Peyer's patch (tissue), 4 donors: ENCODE measurements around the gene DSCAML1. TPM values are rescaled to one million over a fixed set of nuclear protein-coding genes. Genes with fewer than 3 reads are reported as not detected.

Experiments
- DNase-seq, 3 donors: peaks; one replicate each; pipeline ENCODE4 v3.0.0-alpha.2; 2017 to 2019
- H3K27ac ChIP-seq, 4 donors: fragments of 200-600 bp; sonication (generic); one replicate each; pipeline ENCODE4 v1.5.1; 2016 to 2019
- H3K27me3 ChIP-seq, 2 donors: fragments of 200-600 bp; sonication (generic); one replicate each; pipeline ENCODE4 v1.5.1; 2019
- H3K36me3 ChIP-seq, 3 donors: fragments of 200-600 bp; sonication (generic); one replicate each; pipeline ENCODE4 v1.5.1; 2016 to 2019
- H3K4me1 ChIP-seq, 4 donors: fragments of 200-600 bp; sonication (generic); one replicate each; pipeline ENCODE4 v1.5.1; 2016 to 2019
- H3K4me3 ChIP-seq, 4 donors: fragments of 200-600 bp; sonication (generic); 1 replicate in 3 of 4; 2 replicates in 1 of 4; pipeline ENCODE4 v1.5.1; 2016 to 2019; ENCODE audit warnings: mild to moderate bottlenecking in 1 of 4
- H3K9me3 ChIP-seq, 4 donors: fragments of 200-600 bp; sonication (generic); one replicate each; pipeline ENCODE4 v1.5.1; 2016 to 2019; ENCODE audit warnings: mild to moderate bottlenecking in 1 of 4
- POLR2A ChIP-seq, 2 donors: fragments of 450-650 bp; IDR thresholded peaks; one replicate each; pipeline ENCODE4 v1.5.1; 2017; ENCODE audit warnings: antibody characterized with exemption in 2 of 2, mild to moderate bottlenecking in 2 of 2, moderate library complexity in 2 of 2
- total RNA-seq, 4 donors: library from RNA; depleted of rRNA; stranded (reverse); fragments of >200 nt; gene quantifications; one replicate each; pipeline ENCODE4 v1.1.0, GENCODE V29; 2016
- TF ChIP-seq, protein P1 (sequence below), 6 experiments: fragments of 450-650 bp in 4 of 6; fragments of 200-600 bp in 2 of 6; sonication (generic) in 1 of 6; IDR thresholded peaks; one replicate each; pipeline ENCODE4 v1.5.1; 2017 to 2019; ENCODE audit warnings: antibody characterized with exemption in 6 of 6, mild to moderate bottlenecking in 3 of 6, moderate library complexity in 1 of 6

Gene DSCAML1
- total RNA-seq, 4 donors from 2014 or later = 0.18 to 5.8 (median 2.9) TPM

DNA sequence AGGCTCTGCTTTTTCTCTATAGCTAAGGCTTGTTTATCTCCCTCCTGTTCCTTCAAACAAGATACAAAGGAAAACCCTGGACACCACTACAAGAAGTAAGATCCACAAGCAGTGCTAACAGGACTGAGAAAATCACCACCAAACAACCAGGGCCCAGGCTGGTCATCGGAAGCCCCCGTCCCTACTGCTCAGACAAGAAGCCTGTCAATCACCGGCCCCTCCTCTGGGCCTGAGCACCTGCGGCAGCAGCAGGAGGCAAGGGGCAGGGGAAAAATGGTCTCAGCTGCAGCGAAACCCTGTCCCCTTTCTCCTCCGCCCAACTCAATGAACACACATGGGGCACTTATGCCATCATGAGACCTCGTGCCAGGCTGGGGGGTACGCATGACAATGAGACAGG is 314.1 kb downstream of the DSCAML1 start:
- no peak overlapping the region for H3K4me3 ChIP-seq
- no peaks in the 10 kb centered on the region for H3K27me3 ChIP-seq
- H3K36me3 ChIP-seq = no peaks in the 10 kb centered on the region
- TF ChIP-seq POLR2A (IDR thresholded peaks at IDR 0.05) = no peak
- TF ChIP-seq, protein P1, sequence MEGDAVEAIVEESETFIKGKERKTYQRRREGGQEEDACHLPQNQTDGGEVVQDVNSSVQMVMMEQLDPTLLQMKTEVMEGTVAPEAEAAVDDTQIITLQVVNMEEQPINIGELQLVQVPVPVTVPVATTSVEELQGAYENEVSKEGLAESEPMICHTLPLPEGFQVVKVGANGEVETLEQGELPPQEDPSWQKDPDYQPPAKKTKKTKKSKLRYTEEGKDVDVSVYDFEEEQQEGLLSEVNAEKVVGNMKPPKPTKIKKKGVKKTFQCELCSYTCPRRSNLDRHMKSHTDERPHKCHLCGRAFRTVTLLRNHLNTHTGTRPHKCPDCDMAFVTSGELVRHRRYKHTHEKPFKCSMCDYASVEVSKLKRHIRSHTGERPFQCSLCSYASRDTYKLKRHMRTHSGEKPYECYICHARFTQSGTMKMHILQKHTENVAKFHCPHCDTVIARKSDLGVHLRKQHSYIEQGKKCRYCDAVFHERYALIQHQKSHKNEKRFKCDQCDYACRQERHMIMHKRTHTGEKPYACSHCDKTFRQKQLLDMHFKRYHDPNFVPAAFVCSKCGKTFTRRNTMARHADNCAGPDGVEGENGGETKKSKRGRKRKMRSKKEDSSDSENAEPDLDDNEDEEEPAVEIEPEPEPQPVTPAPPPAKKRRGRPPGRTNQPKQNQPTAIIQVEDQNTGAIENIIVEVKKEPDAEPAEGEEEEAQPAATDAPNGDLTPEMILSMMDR (IDR thresholded peaks at IDR 0.05) = no peak
- no peak for DNase-seq
- H3K4me1 ChIP-seq = no peaks in the 10 kb centered on the region
- no peak overlapping the region for H3K27ac ChIP-seq
- H3K9me3 ChIP-seq = no peaks in the 10 kb centered on the region

DNA sequence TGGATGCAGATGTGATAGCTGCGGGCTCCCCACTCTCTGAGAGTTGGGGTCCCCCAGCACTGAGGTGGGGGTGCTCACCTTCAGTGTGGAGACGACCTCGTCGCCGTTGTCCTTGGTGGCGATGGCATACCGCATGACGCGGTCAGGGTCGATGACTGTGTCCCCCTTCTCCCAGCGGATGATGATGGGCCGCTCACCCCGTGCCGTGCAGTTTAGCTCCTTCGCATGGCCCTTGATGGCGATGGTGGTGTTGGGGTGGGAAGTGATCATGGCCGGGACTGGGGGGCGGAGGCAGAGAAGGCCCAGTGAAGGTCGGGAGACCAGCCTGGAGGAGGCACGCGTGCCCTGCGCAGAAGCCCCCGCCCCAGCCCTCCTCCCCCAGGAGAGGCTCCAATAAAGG is 315.1 kb downstream of the DSCAML1 start:
- Histone ChIP-seq H3K4me3 (no peak overlapping the region), H3K4me1 (no peaks in the 10 kb centered on the region), H3K9me3 (no peaks in the 10 kb centered on the region), H3K27me3 (no peaks in the 10 kb centered on the region), H3K27ac (no peak overlapping the region), H3K36me3 (no peaks in the 10 kb centered on the region)
- TF ChIP-seq, protein P1 (IDR thresholded peaks at IDR 0.05) = no peak
- no peak for TF ChIP-seq POLR2A (IDR thresholded peaks at IDR 0.05)
- DNase-seq = no peak

DNA sequence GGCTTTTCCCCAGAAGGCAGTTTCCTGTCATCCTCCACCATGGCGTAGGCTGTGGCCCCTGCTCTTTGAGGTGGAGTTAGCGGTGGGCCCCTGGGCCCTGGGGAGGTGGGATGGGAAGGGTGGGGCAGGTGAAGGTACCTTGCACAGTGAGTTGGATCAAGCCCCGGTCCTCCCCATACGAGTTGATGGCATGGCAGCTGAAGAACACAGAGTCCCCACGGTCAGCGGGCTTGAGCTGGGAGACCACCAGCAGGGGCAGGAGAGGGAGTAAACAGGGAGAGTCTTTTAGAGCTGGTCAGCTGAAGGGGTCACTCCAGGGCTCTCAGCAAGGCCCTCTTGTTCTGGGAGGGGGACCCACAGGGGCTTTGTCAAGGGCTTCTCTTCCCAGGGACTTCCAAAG is 316.0 kb downstream of the DSCAML1 start:
- Histone ChIP-seq H3K27me3 (no peaks in the 10 kb centered on the region), H3K9me3 (no peaks in the 10 kb centered on the region), H3K4me1 (no peaks in the 10 kb centered on the region), H3K36me3 (no peaks in the 10 kb centered on the region), H3K4me3 (no peak overlapping the region), H3K27ac (no peak overlapping the region)
- no peak for TF ChIP-seq POLR2A (IDR thresholded peaks at IDR 0.05)
- DNase-seq = no peak

DNA sequence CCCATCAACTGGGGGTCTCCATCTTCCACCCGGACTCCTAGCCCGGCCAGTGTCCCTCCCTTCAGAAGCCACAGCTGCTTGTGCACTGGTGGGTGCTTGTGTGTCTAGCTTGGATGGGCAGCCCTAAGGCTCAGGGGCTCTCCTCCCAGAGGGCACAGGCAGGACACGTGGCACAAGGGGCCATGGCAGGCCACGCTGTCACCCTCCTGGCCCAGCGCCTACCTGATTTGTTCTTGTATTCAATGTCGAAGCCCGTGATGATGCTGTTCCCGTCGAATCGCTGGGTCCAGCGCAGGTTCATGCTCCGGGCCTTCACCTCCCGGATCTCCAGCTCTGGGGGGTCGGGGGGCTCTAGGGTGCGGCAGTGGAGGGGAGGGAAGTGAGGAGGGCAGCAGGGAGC is 316.8 kb downstream of the DSCAML1 start:
- Histone ChIP-seq H3K9me3 (no peaks in the 10 kb centered on the region), H3K4me3 (no peak overlapping the region), H3K27ac (no peak overlapping the region), H3K27me3 (no peaks in the 10 kb centered on the region), H3K4me1 (no peaks in the 10 kb centered on the region), H3K36me3 (no peaks in the 10 kb centered on the region)
- TF ChIP-seq, protein P1 (IDR thresholded peaks at IDR 0.05) = no peak
- no peak for TF ChIP-seq POLR2A (IDR thresholded peaks at IDR 0.05)
- DNase-seq = no peak

DNA sequence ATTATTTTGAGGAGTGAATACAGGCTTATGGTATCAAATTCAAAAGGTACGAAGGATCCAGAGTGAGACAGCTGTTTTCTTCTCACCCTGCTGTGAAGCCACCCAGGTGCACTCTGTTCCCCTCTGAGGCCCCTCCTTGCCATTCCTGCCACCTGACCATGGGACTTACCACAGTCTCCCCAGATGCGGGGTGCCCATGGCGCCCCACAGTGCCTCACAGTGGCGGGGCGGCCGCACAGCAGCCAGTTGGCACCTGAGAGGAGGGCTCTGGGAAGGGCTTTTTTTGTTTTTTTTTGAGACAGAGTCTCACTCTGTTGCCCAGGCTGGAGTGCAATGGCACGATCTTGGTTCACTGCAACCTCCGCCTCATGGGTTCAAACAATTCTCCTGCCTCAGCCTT is 317.6 kb downstream of the DSCAML1 start:
- Histone ChIP-seq H3K4me3 (no peak overlapping the region), H3K9me3 (no peaks in the 10 kb centered on the region), H3K36me3 (no peaks in the 10 kb centered on the region), H3K27me3 (no peaks in the 10 kb centered on the region), H3K4me1 (no peaks in the 10 kb centered on the region), H3K27ac (no peak overlapping the region)
- TF ChIP-seq, protein P1 (IDR thresholded peaks at IDR 0.05) = no peak
- no peak for TF ChIP-seq POLR2A (IDR thresholded peaks at IDR 0.05)
- DNase-seq = no peak

DNA sequence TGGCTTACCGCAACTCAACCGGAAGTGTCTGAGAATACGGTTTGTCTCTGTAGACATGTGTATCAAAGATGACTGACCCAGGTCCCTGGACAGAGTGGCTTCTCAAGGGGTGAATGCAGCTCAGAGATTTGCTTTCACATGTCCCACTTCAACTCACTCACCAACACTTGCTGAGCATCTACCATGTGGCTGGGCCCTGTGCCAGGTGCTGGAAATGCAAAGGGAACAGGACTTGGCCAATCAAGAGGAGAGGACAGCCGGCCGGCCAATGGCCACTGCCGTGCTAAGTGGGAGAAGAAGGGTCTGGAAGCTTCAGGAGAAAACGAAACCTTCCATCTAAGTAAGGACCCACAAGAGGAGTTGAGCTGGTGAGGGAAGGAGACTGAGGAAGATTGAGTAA is 318.1 kb downstream of the DSCAML1 start:
- TF ChIP-seq, protein P1 (IDR thresholded peaks at IDR 0.05) = no peak
- TF ChIP-seq POLR2A (IDR thresholded peaks at IDR 0.05) = no peak

More for the DNA sequence above, 318.1 kb downstream of the DSCAML1 start:
- Histone ChIP-seq H3K27me3 (no peaks in the 10 kb centered on the region), H3K9me3 (no peaks in the 10 kb centered on the region), H3K4me1 (no peaks in the 10 kb centered on the region), H3K4me3 (no peak overlapping the region), H3K27ac (no peak overlapping the region), H3K36me3 (no peaks in the 10 kb centered on the region)
- DNase-seq = no peak
